ENCODE data around the gene NEDD4.

The NEDD4 gene

DNA sequence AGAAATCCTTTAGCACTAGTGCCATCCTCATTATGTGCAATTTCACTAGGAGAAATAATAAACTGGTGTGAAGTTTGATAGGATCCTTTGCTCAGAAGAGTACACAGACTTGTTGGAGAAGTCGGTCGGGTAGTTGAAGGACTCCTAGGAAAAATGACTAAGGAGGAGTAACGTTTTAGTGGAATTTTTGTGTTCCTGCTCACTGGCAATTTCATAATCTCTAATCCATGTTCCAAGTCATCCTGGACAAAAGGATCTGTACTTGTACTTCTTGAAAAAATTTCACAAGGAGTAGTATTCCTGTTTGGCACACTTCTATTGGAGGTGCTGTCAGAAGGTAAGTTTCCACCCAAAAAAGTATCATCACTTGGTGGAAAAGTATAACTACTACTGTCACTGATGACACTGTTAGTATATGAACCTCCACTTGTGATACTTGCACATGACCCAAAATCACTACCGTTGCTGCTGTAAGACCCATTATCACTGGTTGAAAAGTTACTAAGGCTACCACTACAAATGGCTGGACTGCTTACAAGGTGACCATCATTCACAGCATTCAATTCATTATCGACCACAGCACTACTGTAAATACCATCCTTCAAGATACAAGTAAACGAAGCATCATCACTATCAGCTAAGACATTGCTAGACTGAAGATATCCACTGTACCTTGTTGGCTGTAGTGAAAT lies 77.4 kb downstream of the NEDD4 start:
- Histone ChIP-seq H3K4me1 (ENCODE audit: insufficient read depth, low read length) (peaks cover 2% of the 10 kb centered on the region), H3K27me3 (ENCODE audit: insufficient read depth, low read length) (no peaks in the 10 kb centered on the region), H2AFZ (ENCODE audit: low read depth, low read length) (no peak overlapping the region), H3K4me3 (ENCODE audit: low read length) (no peak overlapping the region), H3K9me3 (ENCODE audit: low read length) (no peaks in the 10 kb centered on the region), H3K36me3 (ENCODE audit: insufficient read depth, low read length) (no peaks in the 10 kb centered on the region)

DNA sequence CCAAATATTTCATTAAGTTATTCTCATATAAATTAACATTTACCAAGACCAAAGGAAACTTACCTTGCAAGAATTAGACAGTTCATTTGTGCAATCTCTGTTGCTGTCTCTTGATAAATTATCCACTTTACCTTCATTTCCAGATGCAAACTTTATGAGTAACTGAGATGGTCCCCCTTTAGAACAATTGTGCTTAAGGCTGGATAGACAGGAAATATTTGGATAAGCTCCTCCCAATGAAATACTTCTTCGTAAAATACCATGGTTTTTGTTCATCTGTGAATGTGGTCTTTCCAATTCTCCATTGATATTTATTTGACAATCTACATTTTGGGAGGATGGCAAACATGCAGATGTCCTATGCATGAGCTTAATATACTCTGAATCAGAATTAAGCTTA lies 78.2 kb downstream of the NEDD4 start:
- Histone ChIP-seq H2AFZ (ENCODE audit: low read depth, low read length) (no peak overlapping the region), H3K27me3 (ENCODE audit: insufficient read depth, low read length) (no peaks in the 10 kb centered on the region), H3K36me3 (ENCODE audit: insufficient read depth, low read length) (no peaks in the 10 kb centered on the region), H3K9me3 (ENCODE audit: low read length) (no peaks in the 10 kb centered on the region), H3K4me3 (ENCODE audit: low read length) (no peak overlapping the region), H3K4me1 (ENCODE audit: insufficient read depth, low read length) (peaks cover 2% of the 10 kb centered on the region)

DNA sequence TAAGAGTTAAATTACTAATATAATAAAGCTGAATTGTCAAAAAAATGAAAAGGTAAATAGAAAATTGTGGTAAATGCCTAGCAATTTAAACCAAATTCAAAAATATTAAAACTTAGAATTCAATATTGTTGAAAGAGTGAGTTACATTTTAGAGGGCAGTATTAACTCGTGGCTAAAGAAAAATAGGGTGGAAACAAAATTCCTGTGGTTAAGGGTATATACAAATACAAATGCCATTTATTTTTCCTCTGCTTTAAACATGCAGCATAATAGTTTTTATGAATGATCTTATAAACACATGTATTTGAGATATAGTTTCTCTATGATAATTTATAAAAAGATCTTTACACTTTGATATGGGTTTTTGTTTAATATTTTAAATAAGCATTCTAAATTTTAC lies 79.0 kb downstream of the NEDD4 start:
- Histone ChIP-seq H3K27me3 (ENCODE audit: insufficient read depth, low read length) (no peaks in the 10 kb centered on the region), H3K9me3 (ENCODE audit: low read length) (no peaks in the 10 kb centered on the region), H2AFZ (ENCODE audit: low read depth, low read length) (no peak overlapping the region), H3K36me3 (ENCODE audit: insufficient read depth, low read length) (no peaks in the 10 kb centered on the region), H3K4me1 (ENCODE audit: insufficient read depth, low read length) (peaks cover 2% of the 10 kb centered on the region), H3K4me3 (ENCODE audit: low read length) (no peak overlapping the region)

DNA sequence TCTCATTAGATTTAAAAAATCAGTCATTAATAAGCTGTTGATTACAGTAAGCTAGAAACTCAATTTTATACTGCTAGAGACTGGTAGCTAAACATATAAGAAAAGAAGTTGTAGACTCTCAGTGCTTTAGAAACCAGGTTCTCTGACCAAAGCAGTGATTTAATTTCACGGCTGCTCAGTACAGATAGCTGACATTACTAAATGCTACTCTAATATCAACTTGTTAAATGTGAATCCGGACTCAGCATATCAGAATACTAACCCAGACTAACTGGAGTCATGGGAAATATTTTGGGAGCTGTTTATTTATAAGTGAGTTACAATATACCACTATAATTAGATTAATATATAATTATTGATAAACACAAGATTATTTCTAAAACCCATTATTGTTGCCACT lies 80.4 kb downstream of the NEDD4 start:
- Histone ChIP-seq H3K27me3 (ENCODE audit: insufficient read depth, low read length) (no peaks in the 10 kb centered on the region), H3K4me3 (ENCODE audit: low read length) (no peak overlapping the region), H3K9me3 (ENCODE audit: low read length) (no peaks in the 10 kb centered on the region), H2AFZ (ENCODE audit: low read depth, low read length) (no peak overlapping the region), H3K36me3 (ENCODE audit: insufficient read depth, low read length) (no peaks in the 10 kb centered on the region), H3K4me1 (ENCODE audit: insufficient read depth, low read length) (peaks cover 2% of the 10 kb centered on the region)

DNA sequence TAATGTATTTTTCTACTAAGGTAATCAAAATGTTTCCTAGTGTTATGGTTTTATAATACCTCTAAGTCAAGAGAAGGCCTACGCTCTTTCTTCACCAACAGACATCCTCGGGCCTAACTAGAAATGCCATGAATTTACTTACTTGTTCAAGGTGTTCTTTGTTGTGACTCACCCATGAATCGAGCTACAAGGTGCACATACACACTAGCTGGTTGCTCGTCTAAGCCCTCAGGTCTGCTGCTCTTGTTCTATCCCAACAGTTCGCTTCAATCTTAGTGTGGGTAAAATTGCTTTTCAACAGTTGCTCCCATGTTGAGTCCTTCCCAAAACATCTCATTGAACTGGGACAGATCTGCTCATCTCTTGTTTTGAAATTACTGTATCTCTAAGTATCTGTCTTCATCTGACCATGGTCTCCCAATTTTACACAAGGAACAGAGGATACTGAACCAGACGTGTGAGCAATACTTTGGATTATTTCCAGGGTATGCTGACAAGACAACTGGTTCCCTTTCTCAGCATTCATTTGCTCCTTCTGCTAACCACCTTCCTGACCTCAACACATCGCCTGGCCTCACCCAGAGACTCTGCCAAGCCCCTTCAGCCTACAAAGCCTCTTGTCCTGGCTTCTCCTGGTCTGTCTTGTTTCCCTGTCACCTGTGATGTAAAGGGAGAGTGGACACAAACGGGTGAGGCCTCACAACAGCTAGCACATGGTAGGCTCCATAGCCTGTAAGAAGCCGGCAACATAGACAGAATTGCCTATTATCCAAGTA lies 84.2 kb downstream of the NEDD4 start:
- Histone ChIP-seq H3K9me3 (ENCODE audit: low read length) (no peaks in the 10 kb centered on the region), H3K4me3 (ENCODE audit: low read length) (no peak overlapping the region), H3K36me3 (ENCODE audit: insufficient read depth, low read length) (no peaks in the 10 kb centered on the region), H3K4me1 (ENCODE audit: insufficient read depth, low read length) (peaks cover 4% of the 10 kb centered on the region), H2AFZ (ENCODE audit: low read depth, low read length) (no peak overlapping the region), H3K27me3 (ENCODE audit: insufficient read depth, low read length) (no peaks in the 10 kb centered on the region)

DNA sequence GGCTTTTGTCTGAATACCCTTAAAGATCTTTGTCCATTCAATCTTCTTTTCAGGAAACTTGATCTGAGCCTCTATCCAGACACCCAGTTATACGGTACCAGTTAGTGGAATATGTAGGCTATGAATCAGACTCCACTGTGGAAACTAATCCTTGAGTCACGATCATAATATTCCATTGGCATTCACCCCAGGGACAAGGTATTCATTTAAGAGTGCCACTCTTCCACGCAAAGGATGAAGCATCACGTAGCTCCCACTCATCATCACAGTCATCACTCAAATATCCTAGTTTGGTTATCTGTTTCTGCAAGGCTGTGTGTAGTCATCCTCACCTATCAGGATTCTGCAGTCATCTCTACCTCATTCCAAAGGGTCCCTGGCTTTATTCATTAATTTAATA lies 85.6 kb downstream of the NEDD4 start:
- Histone ChIP-seq H3K4me1 (ENCODE audit: insufficient read depth, low read length) (peaks cover 4% of the 10 kb centered on the region), H2AFZ (ENCODE audit: low read depth, low read length) (no peak overlapping the region), H3K27me3 (ENCODE audit: insufficient read depth, low read length) (no peaks in the 10 kb centered on the region), H3K9me3 (ENCODE audit: low read length) (no peaks in the 10 kb centered on the region), H3K4me3 (ENCODE audit: low read length) (no peak overlapping the region), H3K36me3 (ENCODE audit: insufficient read depth, low read length) (no peaks in the 10 kb centered on the region)

DNA sequence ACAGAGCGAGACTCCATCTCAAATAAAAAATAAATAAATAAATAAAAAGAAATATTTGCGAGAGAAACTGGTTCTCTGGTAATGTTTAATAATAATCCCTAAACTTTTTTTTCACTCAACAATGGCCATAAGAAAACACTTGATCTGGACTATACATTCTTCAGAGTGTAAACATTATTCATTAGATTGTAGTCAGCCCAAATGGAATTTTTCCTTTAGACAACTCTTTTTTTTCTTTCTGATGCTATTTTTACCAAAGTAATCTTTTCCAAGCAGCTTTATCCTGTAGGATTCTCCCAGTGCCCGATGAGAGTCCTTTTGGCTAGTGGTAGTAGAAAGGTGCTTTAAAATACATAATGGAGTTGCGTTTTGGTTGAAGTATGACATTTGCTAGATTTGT lies 90.4 kb downstream of the NEDD4 start:
- H3K4me1 ChIP-seq (ENCODE audit: insufficient read depth, low read length) = peaks cover 4% of the 10 kb centered on the region
- no peaks in the 10 kb centered on the region for H3K9me3 ChIP-seq (ENCODE audit: low read length)
- H3K27me3 ChIP-seq (ENCODE audit: insufficient read depth, low read length) = no peaks in the 10 kb centered on the region

DNA sequence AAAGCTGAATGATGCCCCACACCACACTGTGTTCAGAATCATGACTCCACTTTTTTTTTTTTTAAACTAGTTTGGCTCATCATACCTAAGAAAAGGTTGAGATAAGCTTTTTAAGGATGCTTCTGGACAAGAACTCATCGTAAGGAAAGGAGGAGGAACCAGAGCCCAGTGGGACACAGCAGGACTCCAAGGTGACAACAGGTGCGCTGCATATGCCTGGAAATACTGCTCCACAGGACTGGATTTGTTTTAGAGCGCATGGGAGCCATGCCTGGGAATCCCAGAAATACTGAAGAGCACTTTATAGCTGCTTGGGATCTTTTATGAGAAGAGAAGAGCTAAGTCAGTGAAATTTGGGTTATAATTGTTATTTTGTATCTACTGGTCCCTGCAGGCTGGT lies 93.4 kb downstream of the NEDD4 start:
- no peak overlapping the region for H3K4me3 ChIP-seq (ENCODE audit: low read length)
- no peaks in the 10 kb centered on the region for H3K36me3 ChIP-seq (ENCODE audit: insufficient read depth, low read length)
- no peak overlapping the region for H2AFZ ChIP-seq (ENCODE audit: low read depth, low read length)
- no peaks in the 10 kb centered on the region for H3K9me3 ChIP-seq (ENCODE audit: low read length)
- no peaks in the 10 kb centered on the region for H3K27me3 ChIP-seq (ENCODE audit: insufficient read depth, low read length)
- H3K4me1 ChIP-seq (ENCODE audit: insufficient read depth, low read length) = no peaks in the 10 kb centered on the region

More for the DNA sequence above, 90.4 kb downstream of the NEDD4 start:
- H3K36me3 ChIP-seq (ENCODE audit: insufficient read depth, low read length) = no peaks in the 10 kb centered on the region
- H2AFZ ChIP-seq (ENCODE audit: low read depth, low read length) = no peak overlapping the region
- no peak overlapping the region for H3K4me3 ChIP-seq (ENCODE audit: low read length)

DNA sequence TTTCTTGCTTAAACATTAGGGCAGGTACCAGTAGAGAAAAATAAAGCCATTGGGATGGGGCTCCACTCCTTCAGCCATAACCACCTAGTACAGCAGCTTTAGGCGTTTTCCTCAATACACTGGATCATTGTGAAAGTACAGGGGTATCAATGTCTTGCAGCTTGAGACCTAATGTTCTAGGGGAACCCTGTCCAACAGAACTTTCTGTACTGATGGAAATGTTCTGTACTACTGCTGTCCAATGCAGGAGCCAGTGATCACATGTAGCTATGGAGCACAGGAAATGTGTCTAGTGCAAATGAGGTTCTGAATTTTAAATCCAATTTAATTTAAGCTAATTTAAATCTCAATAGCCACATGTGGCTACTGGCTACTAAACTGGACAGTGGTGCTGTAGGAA lies 93.9 kb downstream of the NEDD4 start:
- Histone ChIP-seq H3K27me3 (ENCODE audit: insufficient read depth, low read length) (no peaks in the 10 kb centered on the region), H3K4me1 (ENCODE audit: insufficient read depth, low read length) (no peaks in the 10 kb centered on the region), H3K9me3 (ENCODE audit: low read length) (no peaks in the 10 kb centered on the region), H3K4me3 (ENCODE audit: low read length) (no peak overlapping the region), H2AFZ (ENCODE audit: low read depth, low read length) (no peak overlapping the region), H3K36me3 (ENCODE audit: insufficient read depth, low read length) (no peaks in the 10 kb centered on the region)

DNA sequence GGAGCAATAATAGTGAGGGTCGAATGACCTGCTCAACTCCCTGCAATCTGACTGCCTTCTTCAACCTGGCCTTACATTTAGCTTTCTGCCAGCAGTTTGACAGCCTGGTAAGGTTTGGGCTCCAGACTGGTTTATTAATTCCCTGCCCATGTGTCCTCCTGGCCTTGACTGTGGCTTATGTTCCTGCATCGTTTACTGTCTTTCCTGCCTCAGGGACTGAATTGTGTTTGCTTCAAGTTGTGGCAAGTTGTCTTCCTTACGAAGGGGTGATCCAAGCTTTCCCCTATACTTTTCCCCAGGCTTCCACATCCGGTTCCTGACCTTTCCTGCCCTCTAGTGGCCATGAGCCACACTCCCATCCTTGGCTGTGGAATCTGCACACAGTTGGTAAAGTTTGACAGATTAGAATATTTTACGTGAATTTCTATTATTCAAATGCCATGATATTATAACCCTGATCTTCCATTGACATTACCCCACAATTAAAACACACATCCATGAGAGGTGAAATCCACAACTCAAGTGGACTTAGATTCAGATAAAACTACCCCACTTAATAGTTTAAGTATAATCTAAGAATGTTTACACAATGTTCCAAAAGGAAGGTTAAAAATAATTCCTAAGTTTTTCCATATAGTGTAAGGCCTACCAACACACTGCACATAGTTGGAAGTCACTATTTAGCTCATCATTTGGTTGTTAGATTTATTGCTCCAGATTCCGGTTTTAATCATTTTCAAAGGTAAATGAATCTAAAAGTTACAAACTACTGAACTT lies 95.7 kb downstream of the NEDD4 start:
- Histone ChIP-seq H3K9me3 (ENCODE audit: low read length) (no peaks in the 10 kb centered on the region), H3K4me3 (ENCODE audit: low read length) (no peak overlapping the region), H2AFZ (ENCODE audit: low read depth, low read length) (no peak overlapping the region), H3K27me3 (ENCODE audit: insufficient read depth, low read length) (no peaks in the 10 kb centered on the region), H3K4me1 (ENCODE audit: insufficient read depth, low read length) (no peaks in the 10 kb centered on the region), H3K36me3 (ENCODE audit: insufficient read depth, low read length) (no peaks in the 10 kb centered on the region)

DNA sequence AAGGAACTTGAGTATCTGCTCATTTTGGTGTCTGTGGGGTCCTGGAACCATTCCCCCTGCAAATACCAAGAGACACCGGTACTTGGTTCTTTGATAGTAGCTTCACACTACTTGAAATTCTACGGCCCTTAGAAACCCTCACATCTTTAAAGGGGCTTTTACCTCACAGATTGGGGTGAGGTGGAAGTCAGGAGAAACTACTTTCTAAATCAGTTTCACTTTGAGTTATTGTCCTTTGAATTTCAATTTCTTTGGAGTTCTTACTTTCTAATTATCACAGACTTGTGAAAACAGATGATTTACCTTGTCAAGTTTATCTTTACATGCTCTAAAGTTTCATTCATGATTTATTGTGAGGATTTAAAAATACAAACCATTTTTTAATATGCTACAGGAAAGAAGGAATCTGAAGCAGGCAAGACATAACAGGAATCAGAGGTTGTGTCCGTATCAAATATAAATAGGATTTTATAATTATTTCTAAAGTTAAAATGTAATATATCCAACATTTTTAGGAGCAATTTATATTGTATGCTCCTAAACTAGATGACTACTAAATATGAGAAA lies 98.9 kb downstream of the NEDD4 start:
- Histone ChIP-seq H3K36me3 (ENCODE audit: insufficient read depth, low read length) (no peaks in the 10 kb centered on the region), H3K4me1 (ENCODE audit: insufficient read depth, low read length) (no peaks in the 10 kb centered on the region), H3K9me3 (ENCODE audit: low read length) (no peaks in the 10 kb centered on the region), H2AFZ (ENCODE audit: low read depth, low read length) (no peak overlapping the region), H3K4me3 (ENCODE audit: low read length) (no peak overlapping the region), H3K27me3 (ENCODE audit: insufficient read depth, low read length) (no peaks in the 10 kb centered on the region)

DNA sequence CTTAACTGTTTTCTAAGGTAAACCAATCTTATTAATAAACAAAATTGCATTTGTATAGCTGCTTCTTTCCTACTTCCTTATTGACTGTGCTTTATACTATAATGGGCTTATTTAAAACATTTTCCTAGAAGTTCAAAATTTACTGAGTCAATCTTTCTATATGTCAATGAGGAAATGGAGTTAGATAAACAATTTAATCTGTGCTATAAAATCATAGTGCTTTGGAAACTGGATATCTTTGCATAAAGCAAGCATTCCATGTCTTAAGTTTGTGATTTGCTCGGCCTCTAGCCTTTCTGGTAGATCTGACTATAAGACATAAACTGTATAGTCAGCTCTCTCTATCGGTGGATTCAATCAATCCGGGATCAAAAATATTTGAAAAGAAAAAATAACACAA lies 99.6 kb downstream of the NEDD4 start:
- Histone ChIP-seq H3K4me1 (ENCODE audit: insufficient read depth, low read length) (no peaks in the 10 kb centered on the region), H2AFZ (ENCODE audit: low read depth, low read length) (no peak overlapping the region), H3K4me3 (ENCODE audit: low read length) (no peak overlapping the region), H3K36me3 (ENCODE audit: insufficient read depth, low read length) (no peaks in the 10 kb centered on the region), H3K9me3 (ENCODE audit: low read length) (no peaks in the 10 kb centered on the region), H3K27me3 (ENCODE audit: insufficient read depth, low read length) (no peaks in the 10 kb centered on the region)

DNA sequence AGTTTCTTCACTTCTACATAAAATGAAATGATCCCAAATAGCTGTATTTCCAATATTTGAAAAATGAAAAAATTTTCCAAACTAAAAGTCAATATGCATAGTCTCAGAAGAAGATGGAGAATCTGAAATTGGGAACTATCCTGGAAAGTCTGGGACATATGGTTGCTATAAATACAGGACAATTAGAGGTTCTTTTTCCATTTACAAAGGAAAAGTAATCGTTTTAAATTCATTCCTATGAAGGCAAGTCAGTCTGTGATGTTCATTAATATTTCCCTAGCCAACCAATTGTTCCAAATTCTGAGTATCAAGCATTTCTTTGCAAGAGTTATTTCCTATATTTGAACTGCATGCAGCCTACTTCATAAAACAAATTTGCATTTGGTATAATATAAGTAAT lies 102.2 kb downstream of the NEDD4 start:
- Histone ChIP-seq H3K4me3 (ENCODE audit: low read length) (no peak overlapping the region), H2AFZ (ENCODE audit: low read depth, low read length) (no peak overlapping the region), H3K9me3 (ENCODE audit: low read length) (no peaks in the 10 kb centered on the region), H3K4me1 (ENCODE audit: insufficient read depth, low read length) (no peaks in the 10 kb centered on the region), H3K36me3 (ENCODE audit: insufficient read depth, low read length) (no peaks in the 10 kb centered on the region), H3K27me3 (ENCODE audit: insufficient read depth, low read length) (no peaks in the 10 kb centered on the region)
